Activated B cell treated with CpG ODN at 0.5 μM for 24 hours (primary cell): Measurements from ENCODE around the gene FUCA1. TPM values are rescaled to one million over a fixed set of nuclear protein-coding genes. Genes with fewer than 3 reads are reported as not detected.

Experiments
- ATAC-seq: fragments of 200-7000 bp; cut with Tn5 transposase; one replicate; pipeline ENCODE4 v1.10.0; 2021; ENCODE audit warnings: low read depth, mild to moderate bottlenecking, moderate library complexity
- CTCF ChIA-PET: fragments of 350-600 bp; sonication (Branson Sonifier 250); formaldehyde crosslinking; loops from one replicate; lab custom pipeline; 2021; ENCODE audit warnings: antibody characterized with exemption; lab: Charles Lee
- POLR2A ChIA-PET: fragments of 350-600 bp; sonication (Branson Sonifier 250); formaldehyde crosslinking; loops from one replicate; lab custom pipeline; 2021; ENCODE audit warnings: antibody characterized with exemption; lab: Charles Lee
- DNase-seq: peaks from one replicate; pipeline ENCODE4 v3.0.0; 2022
- H3K27ac Mint-ChIP-seq: one replicate; pipeline ENCODE4 v1.8.0; 2020; ENCODE audit warnings: mixed read lengths
- H3K27me3 Mint-ChIP-seq: one replicate; pipeline ENCODE4 v1.8.0; 2021; ENCODE audit warnings: mixed read lengths
- H3K36me3 Mint-ChIP-seq: one replicate; pipeline ENCODE4 v1.8.0; 2021; ENCODE audit warnings: low read depth, mixed read lengths
- H3K4me1 Mint-ChIP-seq: one replicate; pipeline ENCODE4 v1.8.0; 2021; ENCODE audit warnings: mixed read lengths
- H3K4me3 Mint-ChIP-seq: one replicate; pipeline ENCODE4 v1.8.0; 2020; ENCODE audit warnings: mild to moderate bottlenecking, mixed read lengths
- H3K9me3 Mint-ChIP-seq: one replicate; pipeline ENCODE4 v1.8.0; 2020; ENCODE audit warnings: mixed read lengths
- intact Hi-C: fragments of 100-400 bp; cut with micrococcal nuclease; formaldehyde crosslinking; loops from one replicate; pipeline ENCODE4 v1.15.1; 2024
- total RNA-seq: library from RNA; stranded (reverse); gene quantifications from 2 replicates; pipeline ENCODE4 v1.2.3, GENCODE V29; 2022
- TF ChIP-seq, protein P1 (sequence below): fragments of 200-600 bp; IDR thresholded peaks from one replicate; pipeline ENCODE4 v1.8.0; 2022; ENCODE audit warnings: antibody characterized with exemption, mild to moderate bottlenecking

FUCA1 gene
- total RNA-seq, 1 donor from 2014 or later, result 10.7 TPM

DNA sequence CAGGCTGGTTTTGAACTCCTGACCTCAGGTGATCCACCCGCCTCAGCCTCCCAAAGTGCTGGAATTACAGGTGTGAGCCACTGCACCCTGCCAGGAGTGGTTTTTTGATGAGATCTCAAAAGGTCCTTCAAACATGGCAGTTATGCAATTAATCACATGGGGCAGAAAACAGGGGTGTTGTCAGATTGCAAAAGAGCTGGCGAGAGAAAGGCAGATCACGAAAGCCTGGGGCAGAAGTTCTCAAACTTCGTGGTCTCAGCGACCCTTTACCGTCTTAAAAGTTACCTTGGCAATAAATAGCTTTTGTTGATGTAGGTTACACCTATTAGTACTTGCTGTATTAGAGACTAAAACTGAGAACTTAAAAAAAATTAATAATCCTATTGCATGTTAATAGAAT is 29.0 kb upstream of the FUCA1 start:
- ChIA-PET CTCF (interaction anchor here (0.6 to 2.7 kb wide), 3 partner anchors 19 to 356 kb away, joined by 4 to 16 read pairs (median 4); no protein-coding TSS in a partner anchor), POLR2A (interaction anchor here (0.6 to 3.6 kb wide), 14 partner anchors 9 to 747 kb away, joined by 3 to 70 read pairs (median 5); partner anchors contain the start of genes CNR2 and PNRC2)
- peaks cover 65% of the 10 kb centered on the region for H3K36me3 Mint-ChIP-seq
- no peak for DNase-seq
- H3K27me3 Mint-ChIP-seq, result no peaks in the 10 kb centered on the region
- H3K4me3 Mint-ChIP-seq, result peak overlapping the region; percentile 42
- H3K27ac Mint-ChIP-seq, result peak overlapping the region; percentile 83
- ATAC-seq, result no peak
- peaks cover 87% of the 10 kb centered on the region for H3K4me1 Mint-ChIP-seq
- H3K9me3 Mint-ChIP-seq, result no peaks in the 10 kb centered on the region
- TF ChIP-seq, protein P1, sequence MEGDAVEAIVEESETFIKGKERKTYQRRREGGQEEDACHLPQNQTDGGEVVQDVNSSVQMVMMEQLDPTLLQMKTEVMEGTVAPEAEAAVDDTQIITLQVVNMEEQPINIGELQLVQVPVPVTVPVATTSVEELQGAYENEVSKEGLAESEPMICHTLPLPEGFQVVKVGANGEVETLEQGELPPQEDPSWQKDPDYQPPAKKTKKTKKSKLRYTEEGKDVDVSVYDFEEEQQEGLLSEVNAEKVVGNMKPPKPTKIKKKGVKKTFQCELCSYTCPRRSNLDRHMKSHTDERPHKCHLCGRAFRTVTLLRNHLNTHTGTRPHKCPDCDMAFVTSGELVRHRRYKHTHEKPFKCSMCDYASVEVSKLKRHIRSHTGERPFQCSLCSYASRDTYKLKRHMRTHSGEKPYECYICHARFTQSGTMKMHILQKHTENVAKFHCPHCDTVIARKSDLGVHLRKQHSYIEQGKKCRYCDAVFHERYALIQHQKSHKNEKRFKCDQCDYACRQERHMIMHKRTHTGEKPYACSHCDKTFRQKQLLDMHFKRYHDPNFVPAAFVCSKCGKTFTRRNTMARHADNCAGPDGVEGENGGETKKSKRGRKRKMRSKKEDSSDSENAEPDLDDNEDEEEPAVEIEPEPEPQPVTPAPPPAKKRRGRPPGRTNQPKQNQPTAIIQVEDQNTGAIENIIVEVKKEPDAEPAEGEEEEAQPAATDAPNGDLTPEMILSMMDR, result no peak
- intact Hi-C loops, result no loop called here

DNA sequence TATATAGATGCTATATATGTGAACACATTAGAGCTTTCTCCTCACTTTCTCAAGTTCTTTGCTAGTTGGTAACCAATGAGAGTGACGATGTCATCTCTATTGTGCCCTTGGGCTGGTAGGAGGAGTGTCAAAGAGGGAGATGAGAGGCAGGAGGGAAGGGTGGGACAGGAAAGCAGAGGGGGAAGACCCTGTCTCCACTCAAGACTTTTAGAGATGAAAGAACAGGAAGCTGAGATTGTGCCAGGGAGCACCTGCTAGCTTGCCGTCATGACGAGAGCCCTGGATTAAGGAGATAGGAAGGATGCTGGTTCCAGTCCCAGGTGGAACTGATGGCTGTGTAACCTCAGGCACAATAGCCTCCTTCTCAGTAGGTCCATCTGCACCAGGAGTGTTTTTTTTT is 28.4 kb upstream of the FUCA1 start:
- Mint-ChIP-seq H3K27me3 (no peaks in the 10 kb centered on the region), H3K9me3 (no peaks in the 10 kb centered on the region), H3K4me1 (peaks cover 87% of the 10 kb centered on the region), H3K4me3 (peak overlapping the region; percentile 42), H3K27ac (peak overlapping the region; percentile 83), H3K36me3 (peaks cover 65% of the 10 kb centered on the region)
- ChIA-PET POLR2A (interaction anchor here (0.6 to 3.6 kb wide), 11 partner anchors 8 to 197 kb away, joined by 3 to 70 read pairs (median 5); partner anchors contain the start of genes CNR2 and PNRC2), CTCF (interaction anchor here (1.3 to 2.7 kb wide), 2 partner anchors 20 to 86 kb away, joined by 4 to 16 read pairs; no protein-coding TSS in a partner anchor)
- DNase-seq, result no peak
- ATAC-seq, result peak; percentile 26
- TF ChIP-seq, protein P1, result no peak
- intact Hi-C loops, result loop anchor here (1.0 kb wide), 2 partner anchors 8 to 12 kb away; no protein-coding TSS in a partner anchor

DNA sequence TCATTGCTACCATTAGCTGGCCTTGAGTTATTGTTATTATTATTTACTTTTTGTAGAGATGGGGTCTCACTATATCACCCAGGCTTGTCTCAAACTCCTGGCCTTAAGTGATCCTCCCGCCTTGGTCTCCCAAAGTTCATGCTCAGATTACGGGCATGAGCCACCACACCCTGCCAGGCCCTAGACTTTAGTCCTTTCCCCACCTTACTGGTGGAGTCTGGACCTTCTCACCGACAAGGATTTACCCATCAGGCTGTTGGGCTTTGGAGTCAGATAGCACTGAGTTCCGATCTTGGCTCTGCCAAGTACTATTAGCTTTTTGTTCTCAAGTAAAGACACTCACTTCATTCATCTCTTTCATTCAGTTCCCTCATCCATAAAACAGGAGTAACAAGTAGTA is 27.9 kb upstream of the FUCA1 start:
- ATAC-seq, result no peak
- peaks cover 85% of the 10 kb centered on the region for H3K4me1 Mint-ChIP-seq
- H3K27ac Mint-ChIP-seq, result peak overlapping the region; percentile 83
- CTCF ChIA-PET, result interaction anchor here (1.3 to 2.7 kb wide), 2 partner anchors 20 to 86 kb away, joined by 4 to 16 read pairs; no protein-coding TSS in a partner anchor
- no peaks in the 10 kb centered on the region for H3K27me3 Mint-ChIP-seq
- no peak for DNase-seq
- intact Hi-C loops, result loop anchor here (1.0 kb wide), 2 partner anchors 8 to 12 kb away; no protein-coding TSS in a partner anchor
- TF ChIP-seq, protein P1, result no peak
- H3K4me3 Mint-ChIP-seq, result no peak overlapping the region
- H3K9me3 Mint-ChIP-seq, result no peaks in the 10 kb centered on the region
- H3K36me3 Mint-ChIP-seq, result peaks cover 64% of the 10 kb centered on the region
- POLR2A ChIA-PET, result interaction anchor here (0.9 to 3.6 kb wide), 7 partner anchors 8 to 63 kb away, joined by 3 to 70 read pairs (median 11); partner anchors contain the start of genes CNR2 and PNRC2

DNA sequence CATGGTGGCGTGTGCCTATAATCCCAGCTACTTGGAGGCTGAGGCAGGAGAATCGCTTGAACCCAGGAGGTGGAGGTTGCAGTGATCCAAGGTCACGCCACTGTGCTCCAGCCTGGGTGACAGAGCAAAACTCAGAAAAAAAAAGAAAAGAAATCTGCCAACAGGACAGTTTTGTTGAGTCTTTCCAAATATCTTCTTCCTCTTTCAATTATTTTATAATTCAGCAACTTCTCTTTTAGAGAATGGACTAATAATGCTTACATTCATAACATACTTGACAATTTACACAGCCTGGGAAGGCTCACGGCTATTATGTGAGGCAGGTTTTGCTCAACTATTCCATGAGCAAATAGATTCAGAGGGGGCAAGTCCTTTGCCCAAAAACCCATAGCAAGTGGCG is 27.0 kb upstream of the FUCA1 start:
- H3K27ac Mint-ChIP-seq, result peak overlapping the region; percentile 83
- POLR2A ChIA-PET, result interaction anchor here (0.6 to 3.6 kb wide), 4 partner anchors 9 to 22 kb away, joined by 3 to 31 read pairs (median 8); partner anchors contain the start of gene CNR2
- DNase-seq, result no peak

More for the DNA sequence above, 27.0 kb upstream of the FUCA1 start:
- Mint-ChIP-seq H3K4me3 (no peak overlapping the region), H3K9me3 (no peaks in the 10 kb centered on the region), H3K4me1 (peaks cover 85% of the 10 kb centered on the region), H3K27me3 (no peaks in the 10 kb centered on the region), H3K36me3 (peaks cover 61% of the 10 kb centered on the region)
- intact Hi-C loops, result no loop called here
- TF ChIP-seq, protein P1, result no peak
- CTCF ChIA-PET, result no interaction called here
- no peak for ATAC-seq
